Caco-2 (cell line): Measurements from ENCODE around the gene HAPLN3. TPM values are rescaled to one million over a fixed set of nuclear protein-coding genes. Genes with fewer than 3 reads are reported as not detected.

Source experiments
- BruUV-seq: library from RNA; stranded (reverse); fragments of 400-500 nt; replicated peaks from 2 replicates; lab custom pipeline; 2021; lab: Mats Ljungman, UMichigan
- CTCF ChIA-PET: fragments of 300-600 bp; sonication (Branson Sonifier 250); formaldehyde crosslinking; loops from one replicate; lab custom pipeline; 2022; ENCODE audit warnings: antibody characterized with exemption; lab: Charles Lee
- POLR2A ChIA-PET: fragments of 300-600 bp; sonication (Branson Sonifier 250); formaldehyde crosslinking; loops from one replicate; lab custom pipeline; 2022; ENCODE audit warnings: antibody characterized with exemption; lab: Charles Lee
- DNase-seq, 2 experiments: peaks; one replicate each; pipeline versions ENCODE4 v3.0.0 to v3.0.0-alpha.2; 2020 to 2022
- H3K27me3 ChIP-seq: replicated peaks from 2 replicates; pipeline ENCODE4 v1.6.0; 2011; ENCODE audit warnings: low read length; ENCODE audit not compliant: control insufficient read depth, insufficient read depth
- H3K36me3 ChIP-seq: 2 replicates; pipeline ENCODE4 v1.5.1; 2011; ENCODE audit warnings: low read length; ENCODE audit not compliant: control insufficient read depth, insufficient read depth
- H3K4me1 ChIP-seq: fragments of 250-450 bp; sonication (Bioruptor Pico); 2 replicates; pipeline ENCODE4 v1.5.1; 2020; ENCODE audit warnings: mild to moderate bottlenecking
- H3K4me3 ChIP-seq: 2 replicates; pipeline ENCODE4 v1.5.1; 2011; ENCODE audit warnings: low read depth, mild to moderate bottlenecking, control low read depth, low read length
- H3K9me3 ChIP-seq: fragments of 250-450 bp; sonication (Bioruptor Pico); 2 replicates; pipeline ENCODE4 v1.5.1; 2020; ENCODE audit warnings: mild to moderate bottlenecking, moderate library complexity
- H3K27ac Mint-ChIP-seq: one replicate; pipeline ENCODE4 v1.8.0; 2022; ENCODE audit warnings: mixed read lengths; ENCODE audit not compliant: unreplicated experiment
- H3K27me3 Mint-ChIP-seq: one replicate; pipeline ENCODE4 v1.8.0; 2022; ENCODE audit warnings: mixed read lengths; ENCODE audit not compliant: insufficient read depth, unreplicated experiment
- H3K36me3 Mint-ChIP-seq: one replicate; pipeline ENCODE4 v1.8.0; 2022; ENCODE audit warnings: mild to moderate bottlenecking, mixed read lengths; ENCODE audit not compliant: insufficient read depth, unreplicated experiment
- H3K4me1 Mint-ChIP-seq: one replicate; pipeline ENCODE4 v1.8.0; 2022; ENCODE audit warnings: low read depth, mixed read lengths; ENCODE audit not compliant: unreplicated experiment
- H3K4me3 Mint-ChIP-seq: one replicate; pipeline ENCODE4 v1.8.0; 2022; ENCODE audit warnings: mild to moderate bottlenecking, moderate library complexity, mixed read lengths; ENCODE audit not compliant: unreplicated experiment
- H3K9me3 Mint-ChIP-seq: one replicate; pipeline ENCODE4 v1.8.0; 2022; ENCODE audit warnings: mixed read lengths; ENCODE audit not compliant: unreplicated experiment
- CTCF ChIP-seq, 2 experiments: fragments of 200-600 bp in 1 of 2; IDR thresholded peaks; 1 replicate in 1 of 2; 2 replicates in 1 of 2; pipeline versions ENCODE4 v1.5.1 to v1.8.0; 2011 to 2022; ENCODE audit warnings: antibody characterized with exemption in 1 of 2, control low read depth in 1 of 2, inconsistent platforms in 1 of 2, low read depth in 1 of 2, low read length in 1 of 2, mild to moderate bottlenecking in 1 of 2, moderate library complexity in 1 of 2; ENCODE audit not compliant: insufficient read depth in 1 of 2, severe bottlenecking in 1 of 2, unreplicated experiment in 1 of 2
- intact Hi-C: fragments of 100-400 bp; cut with micrococcal nuclease; formaldehyde crosslinking; loops from one replicate; pipeline ENCODE4 v1.10.0; 2022; ENCODE audit not compliant: unreplicated experiment
- total RNA-seq: library from RNA; stranded (reverse); gene quantifications from 2 replicates; pipeline ENCODE4 v1.2.3, GENCODE V29; 2022

Gene HAPLN3
- total RNA-seq, 1 experiment from 2014 or later: 16.7 TPM

- no peak for DNase-seq
- ChIA-PET CTCF (no interaction called here), POLR2A (no interaction called here)
- intact Hi-C loops: loop anchor here (10.0 kb wide), 1 partner anchor 297 kb away; no protein-coding TSS in a partner anchor
- Histone ChIP-seq H3K36me3 (no peaks in the 10 kb centered on the region), H3K9me3 (no peaks in the 10 kb centered on the region), H3K4me3 (no peak overlapping the region), H3K4me1 (no peaks in the 10 kb centered on the region), H3K27me3 (no peaks in the 10 kb centered on the region)
- no peak for TF ChIP-seq CTCF (IDR thresholded peaks at IDR 0.05; ENCODE audit: insufficient read depth in 1 of 2, low read depth in 1 of 2, low read length in 1 of 2, severe bottlenecking in 1 of 2, unreplicated experiment in 1 of 2)
- H3K9me3 Mint-ChIP-seq: no peaks in the 10 kb centered on the region
- no peaks in the 10 kb centered on the region for H3K27me3 Mint-ChIP-seq
- H3K36me3 Mint-ChIP-seq: peaks cover 6% of the 10 kb centered on the region
- no peak overlapping the region for H3K27ac Mint-ChIP-seq
- no TSS peak for BruUV-seq
- H3K4me3 Mint-ChIP-seq: no peak overlapping the region
- H3K4me1 Mint-ChIP-seq: no peaks in the 10 kb centered on the region
Observed at GRCh38 chr15:88877415-88877814, 17.9 kb downstream of the HAPLN3 start.

- Histone ChIP-seq H3K36me3 (no peaks in the 10 kb centered on the region), H3K9me3 (no peaks in the 10 kb centered on the region), H3K27me3 (no peaks in the 10 kb centered on the region), H3K4me1 (no peaks in the 10 kb centered on the region), H3K4me3 (no peak overlapping the region)
- Mint-ChIP-seq H3K27ac (no peak overlapping the region), H3K27me3 (no peaks in the 10 kb centered on the region), H3K9me3 (no peaks in the 10 kb centered on the region), H3K4me3 (no peak overlapping the region), H3K36me3 (peaks cover 6% of the 10 kb centered on the region), H3K4me1 (no peaks in the 10 kb centered on the region)
- CTCF ChIA-PET: interaction anchor here (0.7 kb wide), 1 partner anchor 29 kb away, joined by 6 read pairs; no protein-coding TSS in a partner anchor
- no peak for TF ChIP-seq CTCF (IDR thresholded peaks at IDR 0.05; ENCODE audit: insufficient read depth in 1 of 2, low read depth in 1 of 2, low read length in 1 of 2, severe bottlenecking in 1 of 2, unreplicated experiment in 1 of 2)
- BruUV-seq: no TSS peak
- intact Hi-C loops: loop anchor here (10.0 kb wide), 1 partner anchor 298 kb away; no protein-coding TSS in a partner anchor
- DNase-seq: no peak
- POLR2A ChIA-PET: no interaction called here
Observed at GRCh38 chr15:88876573-88876972, 18.8 kb downstream of the HAPLN3 start.

- no peaks in the 10 kb centered on the region for H3K9me3 ChIP-seq
- intact Hi-C loops: loop anchor here (10.0 kb wide), 1 partner anchor 300 kb away; no protein-coding TSS in a partner anchor
- CTCF ChIA-PET: no interaction called here
- H3K4me1 ChIP-seq: no peaks in the 10 kb centered on the region
- Mint-ChIP-seq H3K36me3 (no peaks in the 10 kb centered on the region), H3K9me3 (no peaks in the 10 kb centered on the region), H3K4me1 (no peaks in the 10 kb centered on the region), H3K27me3 (no peaks in the 10 kb centered on the region), H3K27ac (no peak overlapping the region), H3K4me3 (no peak overlapping the region)
- H3K27me3 ChIP-seq: no peaks in the 10 kb centered on the region
- POLR2A ChIA-PET: no interaction called here
- BruUV-seq: no TSS peak
- TF ChIP-seq CTCF (IDR thresholded peaks at IDR 0.05; ENCODE audit: insufficient read depth in 1 of 2, low read depth in 1 of 2, low read length in 1 of 2, severe bottlenecking in 1 of 2, unreplicated experiment in 1 of 2): no peak
- no peak for DNase-seq
- H3K4me3 ChIP-seq: no peak overlapping the region
- no peaks in the 10 kb centered on the region for H3K36me3 ChIP-seq
Observed at GRCh38 chr15:88874684-88875083, 20.7 kb downstream of the HAPLN3 start.
